Stimulated activated CD4-positive, alpha-beta T cell treated with anti-CD3 and anti-CD28 coated beads, Interleukin-2, amount 100 ng/mL, for 4 hours (primary cell): ENCODE measurements around the gene IRAK1.

Experiments used
- DNase-seq: peaks from one replicate; pipeline ENCODE4 v3.0.0-alpha.2; 2020; ENCODE audit warnings: low read depth

IRAK1 gene

DNA sequence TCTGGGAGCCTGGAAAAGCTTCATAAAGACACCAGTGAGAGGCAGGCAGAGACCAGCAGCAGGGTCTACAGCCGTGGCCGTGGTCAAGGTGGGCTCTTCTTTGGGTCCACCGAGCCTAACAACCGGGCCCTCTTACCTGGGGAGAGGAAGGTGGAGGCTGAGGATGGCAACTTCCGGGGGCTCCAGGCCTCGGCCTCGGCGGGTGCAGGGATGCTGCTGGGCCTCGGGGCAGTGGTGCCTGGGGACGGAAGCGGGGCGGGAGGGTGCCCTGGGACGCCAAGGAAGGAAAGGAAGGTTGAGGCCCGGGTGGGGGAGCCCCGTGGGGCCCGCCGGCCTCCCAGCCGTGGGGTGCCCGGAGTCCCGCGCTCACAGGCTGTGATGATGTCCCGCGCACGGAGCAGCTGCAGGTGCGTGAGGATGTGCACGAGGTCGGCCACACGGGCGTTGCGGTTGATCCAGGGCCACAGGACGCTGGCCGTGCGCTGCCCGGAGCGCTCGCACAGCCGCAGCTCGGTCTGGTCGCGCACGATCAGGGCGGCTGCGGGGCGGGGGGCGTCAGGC is 561 bp downstream of the IRAK1 start:
- no peak for DNase-seq

DNA sequence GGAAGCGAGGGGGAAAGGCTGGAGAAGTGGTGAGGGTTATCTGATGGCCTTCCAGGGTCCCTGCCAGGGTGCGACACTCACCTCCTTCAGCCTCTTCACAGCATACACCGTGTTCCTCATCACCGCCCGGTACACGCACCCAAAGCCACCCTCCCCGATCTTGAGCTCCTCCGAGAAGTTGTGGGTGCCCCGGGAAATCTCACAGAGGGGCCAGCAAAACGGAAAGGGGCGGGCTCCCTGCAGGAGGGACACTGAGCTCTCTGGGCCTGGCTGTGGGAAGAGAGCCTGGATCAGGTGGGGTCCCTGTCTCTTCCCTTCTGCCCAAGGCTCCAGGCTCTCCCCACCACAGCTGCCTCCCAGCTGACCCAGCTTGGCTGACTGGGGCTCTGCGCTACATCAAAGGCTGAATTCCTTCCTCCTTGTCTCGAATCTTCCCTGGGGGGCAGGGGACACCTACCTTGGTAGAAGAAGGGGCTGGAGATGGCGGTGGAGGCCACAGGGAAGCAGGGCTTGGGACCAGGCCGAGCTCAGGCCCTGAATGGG is 1.1 kb downstream of the IRAK1 start:
- DNase-seq = no peak

DNA sequence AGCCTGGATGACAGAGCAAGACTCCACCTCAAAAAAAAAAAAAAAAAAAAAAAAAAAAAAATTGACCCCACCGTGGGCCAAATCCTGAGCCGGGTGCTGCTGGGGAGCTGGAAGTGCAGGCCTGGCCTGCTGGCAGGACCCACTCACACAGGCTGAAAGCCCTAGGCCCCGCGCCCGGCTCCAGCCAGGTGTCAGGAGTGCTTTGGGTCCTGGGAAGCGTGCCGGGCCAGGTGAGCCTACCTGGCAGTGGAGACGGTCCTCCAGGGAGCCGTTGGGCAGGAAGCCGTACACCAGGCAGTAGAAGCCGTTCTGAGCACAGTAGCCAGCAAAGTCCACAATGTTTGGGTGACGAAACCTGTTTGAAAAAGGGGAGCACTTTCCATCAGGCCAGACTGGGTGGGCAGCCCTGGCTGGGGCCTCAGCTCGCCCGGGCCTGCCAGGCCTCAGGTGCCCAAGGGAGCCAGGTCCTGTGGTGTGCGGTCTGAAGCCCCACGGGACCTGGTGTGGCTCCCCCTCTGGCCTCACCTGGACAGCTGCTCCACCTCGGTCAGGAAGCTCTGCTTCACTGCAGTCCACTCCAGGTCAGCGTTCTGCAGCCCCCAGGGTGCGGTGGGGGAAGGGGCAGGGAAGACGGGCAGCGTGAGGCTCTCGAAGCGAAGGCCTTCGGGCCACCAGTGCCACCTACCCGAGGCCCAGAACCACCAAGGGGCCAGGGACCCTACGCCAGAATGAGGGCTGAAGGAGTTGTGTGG is 1.8 kb downstream of the IRAK1 start:
- no peak for DNase-seq

DNA sequence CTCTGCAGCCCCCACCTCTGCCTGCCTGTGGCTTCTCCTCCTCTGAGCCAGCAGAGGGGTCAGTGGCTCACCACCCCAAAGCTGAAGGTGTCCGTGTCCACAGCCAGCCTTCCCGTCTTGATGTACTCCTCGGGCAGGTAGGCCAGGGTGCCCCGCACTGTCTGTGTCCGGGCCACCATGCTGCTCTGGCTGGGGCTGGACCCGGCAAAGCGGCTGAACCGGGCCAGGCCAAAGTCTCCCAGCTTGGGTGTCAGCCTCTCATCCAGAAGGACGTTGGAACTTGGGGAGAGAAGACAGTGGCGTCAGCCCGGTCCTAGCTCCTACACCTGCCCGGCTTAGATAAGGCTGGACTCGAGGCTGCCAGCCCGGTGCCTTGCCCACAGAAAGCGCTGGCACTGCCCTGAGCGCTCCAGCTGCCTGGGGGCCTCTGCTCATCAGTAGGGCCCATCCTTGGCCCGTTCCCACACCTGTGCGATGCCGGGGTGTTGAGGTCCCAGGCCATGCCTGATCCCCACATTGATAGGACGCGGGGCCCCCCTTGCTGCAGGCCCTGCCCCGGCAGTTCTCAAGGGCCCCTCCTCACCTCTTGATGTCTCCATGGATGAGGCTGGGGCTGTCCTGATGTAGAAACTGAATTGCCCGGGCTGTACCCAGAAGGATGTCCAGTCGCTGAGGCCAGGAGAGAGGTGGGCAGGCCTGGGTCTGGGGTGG is 3.2 kb downstream of the IRAK1 start:
- DNase-seq = no peak

DNA sequence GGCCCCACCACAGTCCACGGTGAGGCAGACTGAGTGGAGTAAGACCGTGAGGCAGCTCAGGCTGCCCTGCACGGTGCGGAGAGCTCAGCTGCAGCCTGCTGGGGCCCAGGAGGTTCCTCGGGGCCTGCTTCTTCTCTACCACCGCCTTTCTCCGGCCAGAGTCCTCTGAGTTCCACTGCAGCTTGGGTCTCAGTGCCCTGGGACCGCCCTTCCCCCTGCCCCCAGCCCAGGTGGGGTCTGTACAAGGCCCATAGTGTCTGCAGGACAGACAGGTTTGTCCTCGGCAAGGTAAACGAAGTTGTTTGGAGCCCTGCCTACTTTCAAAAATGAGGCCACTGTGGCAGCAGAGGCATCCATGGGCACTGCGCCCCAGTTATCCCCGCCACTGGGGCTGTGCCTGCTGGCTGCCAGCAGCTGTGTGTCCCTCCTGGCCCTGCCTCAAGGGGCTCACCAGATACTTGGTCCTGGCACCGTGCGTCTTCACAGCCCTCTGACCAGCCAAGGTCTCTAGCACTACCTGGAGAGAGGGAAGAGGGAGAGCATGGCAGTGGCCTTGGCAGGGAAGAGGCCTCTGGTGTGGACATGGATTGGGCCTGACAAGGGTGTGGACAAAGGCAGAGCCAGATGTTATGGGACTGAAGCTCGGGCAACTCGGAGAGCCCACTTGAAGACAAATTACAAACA is 4.0 kb downstream of the IRAK1 start:
- no peak for DNase-seq

DNA sequence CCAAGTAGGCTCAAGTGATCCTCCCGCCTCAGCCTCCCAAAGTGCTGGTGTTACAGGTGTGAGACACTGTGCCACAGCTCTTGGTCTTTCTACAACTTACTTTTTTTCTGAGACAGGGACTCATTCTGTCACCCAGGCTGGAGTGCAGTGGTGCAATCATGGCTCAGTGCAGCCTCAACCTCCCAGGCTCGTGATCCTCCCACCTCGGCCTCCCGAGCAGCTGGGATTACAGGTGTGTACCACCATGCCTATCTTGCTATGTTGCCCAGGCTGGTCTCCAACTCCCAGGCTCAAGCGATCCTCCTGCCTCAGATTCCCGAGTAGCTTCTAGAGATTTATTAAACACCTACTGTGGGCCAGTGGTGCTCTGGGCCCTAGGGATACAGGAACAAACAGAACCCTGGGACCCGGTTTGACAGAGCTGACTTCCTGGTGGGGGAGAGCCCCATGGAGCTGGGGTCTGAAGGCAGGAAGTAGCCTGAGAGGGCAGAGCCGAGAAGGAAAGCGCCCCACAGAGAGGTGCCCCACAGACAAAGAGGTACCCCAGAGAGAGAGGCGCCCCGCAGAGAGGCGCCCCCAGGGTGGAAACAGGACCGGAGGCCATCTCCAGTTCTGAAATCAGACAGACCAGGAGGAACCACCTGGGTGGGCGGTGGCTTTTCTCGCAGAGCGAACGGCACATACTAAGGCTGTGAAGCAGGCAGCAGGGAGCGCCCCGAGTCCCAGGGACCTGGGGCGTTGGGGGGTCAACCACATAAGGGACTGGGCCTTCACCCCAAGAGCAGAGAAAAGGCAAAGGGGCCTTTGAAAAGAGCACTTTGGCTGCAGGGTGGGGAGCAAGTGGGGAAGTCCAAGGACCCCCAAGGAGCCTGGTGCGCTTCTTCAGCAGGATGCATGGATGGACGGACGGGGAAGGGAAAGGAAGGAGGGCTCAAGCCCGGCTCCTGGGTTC is 5.0 kb downstream of the IRAK1 start:
- DNase-seq = no peak

DNA sequence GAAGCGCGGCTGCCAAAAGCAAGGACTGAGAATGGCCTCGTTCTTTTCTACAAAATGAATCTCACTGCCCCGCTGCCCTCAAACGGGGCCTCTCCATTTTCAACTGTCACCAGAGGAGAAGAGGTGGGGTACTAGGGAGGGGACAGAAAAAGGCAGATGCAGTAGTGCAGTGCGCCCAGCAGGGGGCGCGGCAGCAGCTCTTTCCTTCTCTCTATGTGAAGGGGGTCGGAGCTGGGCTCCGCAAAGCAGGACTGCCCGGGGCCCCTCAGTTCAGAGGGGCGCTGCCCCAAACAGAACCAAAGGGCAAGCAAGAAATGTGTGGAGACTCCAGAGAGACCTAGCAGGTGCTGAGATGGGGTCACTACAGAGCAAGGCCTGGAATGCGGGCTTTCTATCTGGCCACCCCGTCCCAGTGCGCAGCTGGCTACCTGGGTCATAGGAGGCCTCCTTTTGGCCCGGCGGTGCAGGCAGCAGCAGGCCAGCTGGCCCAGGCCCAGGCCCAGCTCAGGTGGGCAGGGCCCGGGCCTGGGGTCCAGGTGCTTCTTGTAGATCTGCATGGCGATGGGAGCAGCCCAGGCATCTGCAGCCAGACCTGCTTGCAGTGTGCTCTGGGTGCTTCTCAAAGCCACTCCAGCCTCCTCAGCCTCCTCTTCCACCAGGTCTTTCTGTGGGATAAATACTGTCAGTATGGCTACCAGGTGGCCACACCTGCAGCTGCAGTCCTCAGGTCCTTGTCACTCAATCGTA is 5.9 kb downstream of the IRAK1 start:
- peak; percentile 20 for DNase-seq

DNA sequence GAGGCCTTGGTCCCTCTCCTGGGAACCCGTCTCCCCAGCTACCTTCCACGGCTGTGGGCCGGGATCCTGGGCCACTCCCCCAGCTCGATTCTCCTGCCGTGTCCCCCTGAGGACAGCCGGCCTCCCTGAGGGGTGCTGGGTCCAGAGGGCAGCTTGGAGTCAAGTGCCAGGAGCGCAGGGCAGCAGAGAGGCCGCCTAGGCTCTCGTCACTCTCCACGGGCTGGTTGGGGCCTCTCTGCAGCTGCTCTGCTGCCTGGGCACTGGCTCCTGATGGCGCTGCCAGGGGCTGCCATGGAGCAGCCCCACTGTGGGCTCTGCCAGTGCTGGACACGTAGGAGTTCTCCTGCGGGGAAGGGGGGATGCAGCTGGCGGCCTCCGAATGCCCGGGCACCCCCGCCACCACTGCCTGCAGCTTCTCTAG is 6.7 kb downstream of the IRAK1 start:
- DNase-seq = no peak

DNA sequence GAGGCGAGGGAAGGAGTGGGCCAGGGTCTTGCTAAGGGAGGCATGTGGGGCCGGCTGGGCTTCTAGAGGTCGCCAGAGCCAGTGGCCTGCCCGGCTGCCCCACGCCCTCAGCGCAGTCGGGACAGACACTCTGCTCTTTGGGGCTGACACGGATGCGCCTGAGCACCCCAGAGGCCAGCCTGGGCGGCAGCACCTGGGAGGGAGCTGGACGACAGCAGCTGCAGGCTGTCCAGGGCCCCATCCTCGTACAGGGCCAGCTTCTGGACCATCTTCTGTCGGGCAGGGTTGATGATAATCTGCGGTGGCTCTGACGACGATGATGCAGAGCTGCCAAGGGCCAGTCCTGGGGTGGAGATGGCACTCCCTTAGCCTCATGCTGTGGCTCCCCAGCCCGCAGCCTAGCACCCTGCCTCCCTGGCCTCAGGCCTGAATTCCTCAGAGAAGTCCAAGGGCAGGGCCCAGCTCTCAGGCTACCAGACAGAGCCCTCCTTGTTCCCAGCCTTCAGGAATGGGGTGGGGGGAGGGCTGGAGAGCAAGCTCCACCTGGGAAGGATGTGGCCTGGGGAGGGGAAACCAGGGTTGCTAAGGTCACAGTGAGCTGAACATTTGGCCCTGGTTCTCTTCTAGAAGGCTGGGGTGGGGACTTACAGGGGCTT is 7.2 kb downstream of the IRAK1 start:
- DNase-seq = no peak

DNA sequence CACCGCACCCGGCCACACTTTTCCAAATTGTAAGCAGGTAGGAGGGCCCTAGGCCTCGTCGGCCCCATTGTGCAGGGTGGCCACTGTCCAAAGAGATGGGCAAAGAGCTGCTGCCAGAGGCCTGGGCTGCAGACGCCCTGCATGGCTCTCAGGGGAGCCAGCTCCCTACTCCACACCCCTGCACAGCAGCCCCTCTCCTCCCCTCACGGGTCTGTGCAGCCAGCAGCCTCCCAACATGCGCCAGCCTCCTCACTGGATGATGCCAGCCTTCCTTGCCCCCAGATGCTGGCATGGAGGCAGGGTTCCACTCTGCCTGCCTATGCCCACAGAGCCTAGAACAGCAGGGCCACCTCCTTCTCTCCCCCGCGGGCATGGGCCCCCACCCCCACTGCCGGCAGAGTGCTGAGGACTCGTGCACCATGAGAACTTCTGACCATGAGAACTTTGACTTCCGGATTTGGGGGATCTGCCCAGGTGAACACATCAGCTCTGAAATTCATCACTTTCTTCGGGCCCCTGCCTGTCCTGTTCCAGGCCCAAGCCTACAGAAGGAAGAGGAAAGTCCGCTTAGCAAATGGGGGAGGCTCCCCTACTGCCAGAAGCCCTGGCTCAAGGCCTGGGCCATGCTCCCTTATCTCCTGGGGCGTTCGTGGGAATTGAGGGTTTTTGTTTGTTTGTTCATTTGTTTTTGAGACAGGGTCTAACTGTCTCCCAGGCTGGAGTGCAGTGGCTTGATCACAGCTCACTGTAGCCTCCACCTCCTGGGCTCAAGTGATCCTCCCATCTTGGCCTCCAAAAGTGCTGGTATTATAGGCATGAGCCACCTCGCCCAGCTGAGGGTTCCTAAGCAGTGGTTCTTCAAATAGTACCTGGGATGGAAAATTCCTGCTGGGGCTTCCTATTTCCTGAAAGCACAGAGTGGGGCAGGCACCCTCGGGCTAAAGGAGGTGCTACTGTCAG is 8.0 kb downstream of the IRAK1 start:
- DNase-seq = no peak

DNA sequence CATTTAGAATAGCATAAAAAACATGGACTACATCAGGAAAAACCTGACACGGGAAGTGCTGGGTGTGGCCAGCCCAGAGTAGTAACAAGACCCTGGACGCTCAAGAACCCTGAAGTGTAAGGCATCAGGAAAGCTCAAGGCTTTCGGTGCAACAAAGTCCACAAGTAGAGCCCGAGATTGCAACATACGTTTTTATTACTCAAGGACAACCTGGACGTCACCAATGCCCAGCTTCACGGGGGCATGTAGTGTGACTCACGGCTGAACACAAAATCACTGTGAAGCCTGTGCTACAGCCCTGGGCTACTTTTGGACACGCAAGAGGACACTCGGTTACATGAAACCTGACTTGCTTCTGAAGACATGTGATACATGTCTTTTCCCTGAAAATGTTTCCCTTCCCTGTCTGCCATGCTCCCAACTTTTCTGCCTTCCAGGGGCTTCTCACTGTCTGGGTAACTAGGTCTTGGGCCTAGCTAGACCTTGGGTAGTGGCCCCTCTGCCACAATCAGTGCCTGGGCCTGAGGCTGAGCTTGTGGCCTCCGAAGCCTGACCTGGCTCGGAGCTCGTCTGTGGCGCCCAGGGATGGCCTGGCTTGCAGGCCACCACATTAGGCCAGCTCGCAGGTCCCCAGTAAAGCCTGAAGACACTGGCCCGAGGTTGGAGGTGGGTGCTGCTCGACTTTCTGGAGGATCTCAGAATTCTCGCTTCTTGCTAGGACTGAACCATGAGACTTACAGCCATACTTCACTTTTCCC is 9.2 kb downstream of the IRAK1 start:
- DNase-seq = no peak

DNA sequence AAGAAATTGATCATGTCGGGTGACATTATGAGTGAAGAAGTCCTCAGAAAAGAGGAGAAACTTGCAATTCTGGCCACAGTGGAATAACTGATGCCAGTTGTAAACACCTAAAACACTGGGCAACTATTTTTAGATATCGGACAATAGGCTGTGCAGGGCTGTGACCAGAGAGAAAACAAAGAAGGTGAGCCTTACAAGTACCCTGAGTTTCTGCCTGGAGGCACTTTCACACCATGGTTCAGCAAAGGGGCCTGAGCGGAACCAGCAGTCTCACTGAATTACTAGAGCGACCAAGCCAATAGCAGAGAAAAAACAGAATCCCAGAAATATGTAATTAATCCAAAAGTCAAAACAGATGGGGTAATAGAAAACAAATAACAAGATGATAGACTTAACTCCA is 11.2 kb downstream of the IRAK1 start:
- DNase-seq = no peak

DNA sequence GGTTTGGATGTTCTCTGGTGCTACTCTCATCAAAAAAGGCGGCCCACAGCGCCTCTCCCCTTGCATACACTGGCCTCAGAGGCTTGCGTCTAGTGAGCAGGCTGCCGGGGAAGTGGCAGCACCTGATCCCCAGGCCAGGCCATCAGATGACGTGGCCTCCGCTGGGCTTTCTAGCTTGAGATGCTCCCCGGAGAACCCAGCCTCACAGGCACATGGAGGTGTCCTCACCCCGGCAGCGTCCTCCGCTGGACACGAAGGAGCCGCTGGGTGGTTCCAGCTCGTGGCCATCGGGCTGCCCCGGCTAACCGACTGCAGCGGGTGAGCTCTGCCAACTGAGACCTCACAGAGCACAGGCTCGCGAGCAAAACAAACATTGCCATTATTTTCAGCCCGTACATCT is 12.8 kb downstream of the IRAK1 start:
- DNase-seq = no peak

DNA sequence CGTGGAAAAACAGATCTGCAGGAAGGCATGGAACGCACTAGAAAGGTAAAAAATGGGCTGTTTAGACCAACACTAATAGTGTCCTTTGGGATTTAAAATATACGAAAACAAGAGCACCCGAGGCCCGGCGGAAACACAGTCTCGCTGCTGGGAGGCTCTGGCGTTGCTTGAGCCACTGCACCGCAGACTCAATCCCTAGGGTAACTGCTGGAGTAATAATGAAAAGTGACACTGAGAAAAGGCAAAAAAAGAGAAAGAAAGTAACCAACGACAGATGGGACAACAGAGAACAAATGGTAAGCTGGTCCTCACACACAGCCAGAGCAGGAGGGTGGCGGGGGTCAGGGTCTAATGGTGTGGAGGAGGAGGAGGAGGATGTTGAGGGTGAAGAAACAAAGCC is 15.4 kb downstream of the IRAK1 start:
- DNase-seq = no peak

DNA sequence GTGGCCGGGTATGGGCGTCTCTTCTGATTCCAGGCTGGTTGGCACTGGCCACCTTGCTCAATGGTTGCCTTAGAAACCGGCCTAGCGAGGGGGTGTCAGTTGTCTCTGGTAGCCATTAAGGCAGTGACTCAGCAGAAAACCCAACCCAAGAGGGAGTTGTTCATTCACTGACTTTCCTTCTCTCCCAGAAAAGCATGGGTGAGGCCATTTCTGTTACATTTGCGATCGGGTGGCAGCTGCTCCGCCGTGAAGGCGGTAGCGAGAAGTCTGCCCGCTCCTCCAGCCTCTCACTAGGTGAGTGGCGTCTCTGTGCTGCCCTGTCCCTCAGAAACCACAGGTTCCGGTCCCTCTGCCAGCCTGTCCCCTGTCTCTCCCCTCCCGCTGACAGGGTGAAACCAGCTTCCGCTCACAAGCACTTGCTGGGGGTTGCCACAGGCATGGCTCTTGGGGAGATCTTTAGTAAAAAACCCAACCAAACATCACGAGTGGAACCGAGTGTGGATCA is 17.4 kb downstream of the IRAK1 start:
- no peak for DNase-seq

DNA sequence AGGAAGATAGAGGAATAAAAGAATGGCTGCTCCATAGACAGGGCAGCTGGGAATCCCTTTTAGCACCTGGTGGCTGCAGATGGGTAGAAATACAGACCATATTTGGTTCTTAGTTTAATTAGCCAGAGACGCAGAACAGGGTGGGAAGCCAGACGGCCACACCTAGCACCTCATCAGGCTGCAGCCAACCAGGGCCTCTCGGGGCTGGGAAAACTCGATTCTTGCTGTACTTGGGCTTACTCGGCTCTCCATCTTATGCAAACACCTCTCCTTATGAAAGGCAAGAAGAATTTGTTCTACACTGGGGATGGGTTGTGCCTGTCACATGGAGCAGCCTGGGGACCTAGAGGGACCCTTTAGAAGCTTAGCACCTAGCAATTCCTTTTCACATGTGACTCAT is 19.7 kb downstream of the IRAK1 start:
- no peak for DNase-seq

DNA sequence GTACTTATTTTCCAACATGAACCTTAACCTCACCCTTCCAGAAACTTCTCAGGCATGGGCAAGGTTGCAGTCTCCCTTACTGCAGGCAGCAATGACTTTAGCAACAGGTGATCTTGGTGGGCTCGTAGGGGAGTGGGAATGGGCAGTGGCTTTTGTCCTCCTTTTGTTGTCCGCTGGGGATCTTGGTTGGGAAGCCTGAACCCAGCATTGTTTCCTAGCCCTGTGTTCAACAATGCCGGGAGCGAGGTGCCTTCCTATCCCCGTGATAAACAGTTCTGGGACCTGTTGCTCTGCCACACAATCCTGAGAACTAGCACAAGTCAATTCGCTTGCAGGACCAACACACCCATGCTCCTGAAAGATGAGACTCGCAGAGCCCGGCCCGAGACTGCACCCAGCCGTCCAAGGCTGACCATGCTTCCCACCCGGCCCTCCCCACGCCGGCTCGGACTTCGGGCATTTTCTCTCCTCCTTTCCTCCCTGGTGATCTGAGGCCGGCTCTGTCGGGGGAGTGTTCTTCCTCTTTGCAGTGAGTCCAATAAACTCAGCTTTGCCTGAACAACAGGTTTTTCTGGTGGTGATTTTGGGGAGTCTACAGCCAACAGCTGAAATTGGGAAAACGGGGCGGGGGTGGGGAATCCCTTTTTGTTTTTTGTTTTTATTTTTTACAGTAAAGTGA is 20.2 kb downstream of the IRAK1 start:
- no peak for DNase-seq
